Transverse colon (tissue), 4 donors: Measurements from ENCODE around the gene EYA2. TPM values are rescaled to one million over a fixed set of nuclear protein-coding genes. Genes with fewer than 3 reads are reported as not detected.

Experiments
- DNase-seq: peaks from one replicate; pipeline ENCODE4 v3.0.0-alpha.2; 2019
- H3K27ac ChIP-seq, 4 donors: fragments of 200-600 bp; sonication (generic); 2 replicates each; pipeline ENCODE4 v1.5.1; 2016 to 2018; ENCODE audit warnings: inconsistent platforms in 4 of 4
- H3K27me3 ChIP-seq: fragments of 200-600 bp; sonication (generic); 2 replicates; pipeline ENCODE4 v1.5.1; 2017; ENCODE audit warnings: inconsistent platforms
- H3K36me3 ChIP-seq, 4 donors: fragments of 200-600 bp; sonication (generic); 2 replicates each; pipeline ENCODE4 v1.5.1; 2017 to 2019; ENCODE audit warnings: inconsistent platforms in 4 of 4
- H3K4me1 ChIP-seq, 4 donors: fragments of 200-600 bp; sonication (generic); 2 replicates each; pipeline ENCODE4 v1.5.1; 2017 to 2020; ENCODE audit warnings: inconsistent platforms in 4 of 4
- H3K4me3 ChIP-seq, 4 donors: fragments of 200-600 bp; sonication (generic); 1 replicate in 1 of 4; 2 replicates in 3 of 4; pipeline versions ENCODE4 v1.5.1 to v1.6.1; 2017 to 2019; ENCODE audit warnings: inconsistent platforms in 4 of 4
- H3K9me3 ChIP-seq, 2 donors: fragments of 200-600 bp; sonication (generic); 2 replicates each; pipeline ENCODE4 v1.5.1; 2017 to 2019; ENCODE audit warnings: inconsistent platforms in 2 of 2
- CTCF ChIP-seq, 5 experiments: fragments of 200-600 bp in 3 of 5; fragments of 450-650 bp in 2 of 5; sonication (generic) in 3 of 5; IDR thresholded peaks; 1 replicate in 2 of 5; 2 replicates in 3 of 5; pipeline ENCODE4 v1.5.1; 2016 to 2017; ENCODE audit warnings: antibody characterized with exemption in 5 of 5, inconsistent platforms in 3 of 5, mild to moderate bottlenecking in 2 of 5, moderate library complexity in 1 of 5
- EP300 ChIP-seq: sonication (generic); formaldehyde crosslinking; IDR thresholded peaks from one replicate; pipeline ENCODE4 v1.6.1; 2017; ENCODE audit warnings: antibody characterized with exemption, low read depth
- POLR2A ChIP-seq: fragments of 450-650 bp; IDR thresholded peaks from one replicate; pipeline ENCODE4 v1.6.1; 2016; ENCODE audit warnings: antibody characterized with exemption, mild to moderate bottlenecking, moderate library complexity
- POLR2AphosphoS5 ChIP-seq, 3 donors: sonication (generic); formaldehyde crosslinking; IDR thresholded peaks; one replicate each; pipeline ENCODE4 v1.6.1; 2016; ENCODE audit warnings: antibody characterized with exemption in 3 of 3
- WGBS, 2 donors: methylation state at CpG; one replicate each; pipeline ENCODE4 v1.1.5; 2018; ENCODE audit warnings: low coverage in 1 of 2; 5-methylcytosine and 5-hydroxymethylcytosine counted together
- in situ Hi-C, 4 donors: fragments of 200-750 bp; cut with MboI; loops; one replicate each; pipeline versions ENCODE4 v1.15.0 to v1.15.1; 2017; ENCODE audit warnings: low sequenced_read_pairs in 3 of 4, low pct_ligation_motif_present in 1 of 4, low pct_unique_long_range_greater_than_20kb in 1 of 4
- intact Hi-C: fragments of 100-400 bp; cut with DNase I; formaldehyde crosslinking; loops from one replicate; pipeline ENCODE4 v1.15.1; 2023; ENCODE audit warnings: low total_unique reads
- total RNA-seq, 4 donors: library from RNA; depleted of rRNA; stranded (reverse); fragments of >200 nt; gene quantifications; one replicate each; pipeline ENCODE4 v1.1.0, GENCODE V29; 2016

Gene EYA2
- total RNA-seq, 4 donors from 2014 or later: 4.5 to 17.5 (median 10.9) TPM

DNA sequence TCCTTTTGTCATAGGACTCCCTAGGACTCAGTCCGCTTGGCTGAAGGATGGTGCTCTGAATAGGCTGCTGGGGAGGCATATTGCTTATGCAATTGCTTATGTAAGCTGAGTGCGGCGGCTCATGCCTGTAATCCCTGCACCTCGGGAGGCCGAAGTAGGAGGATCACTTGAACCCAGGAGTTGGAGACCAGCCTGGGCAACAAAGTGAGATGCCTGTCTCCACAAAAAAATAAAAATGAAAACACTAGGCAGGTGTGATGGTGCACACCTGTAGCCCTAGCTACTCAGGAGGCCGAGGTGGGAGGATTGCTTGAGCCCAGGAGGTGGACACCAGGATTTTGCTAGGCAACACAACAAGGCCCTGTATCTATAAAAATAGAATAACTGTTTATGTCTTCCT, 81.3 kb downstream of the EYA2 start:
- Histone ChIP-seq H3K9me3 (no peaks in the 10 kb centered on the region), H3K4me3 (no peak overlapping the region), H3K36me3 (no peaks in the 10 kb centered on the region), H3K27ac (no peak overlapping the region), H3K4me1 (no peaks in the 10 kb centered on the region), H3K27me3 (peaks cover 5% of the 10 kb centered on the region)
- no peak for TF ChIP-seq POLR2AphosphoS5 (IDR thresholded peaks at IDR 0.05)
- no peak for DNase-seq
- in situ Hi-C loops: no loop called here
- intact Hi-C loops: no loop called here
- 94% methylated on average over 6 of the region's 6 CpGs; no CpG with 5 or more reads in 1 of the 2 donors for WGBS, 2 donors

GRCh38 chr20:46977204-46977603, 82.6 kb downstream of the EYA2 start:
- no peak for TF ChIP-seq POLR2A
- no peak for TF ChIP-seq CTCF (IDR thresholded peaks at IDR 0.05)
- TF ChIP-seq EP300: no peak
- TF ChIP-seq POLR2AphosphoS5 (IDR thresholded peaks at IDR 0.05): no peak
- Histone ChIP-seq H3K4me3 (no peak overlapping the region), H3K27ac (no peak overlapping the region), H3K4me1 (no peaks in the 10 kb centered on the region), H3K27me3 (peaks cover 5% of the 10 kb centered on the region), H3K9me3 (no peaks in the 10 kb centered on the region), H3K36me3 (no peaks in the 10 kb centered on the region)
- DNase-seq: no peak
- in situ Hi-C loops (no loop called here), intact Hi-C loops (no loop called here)

DNA sequence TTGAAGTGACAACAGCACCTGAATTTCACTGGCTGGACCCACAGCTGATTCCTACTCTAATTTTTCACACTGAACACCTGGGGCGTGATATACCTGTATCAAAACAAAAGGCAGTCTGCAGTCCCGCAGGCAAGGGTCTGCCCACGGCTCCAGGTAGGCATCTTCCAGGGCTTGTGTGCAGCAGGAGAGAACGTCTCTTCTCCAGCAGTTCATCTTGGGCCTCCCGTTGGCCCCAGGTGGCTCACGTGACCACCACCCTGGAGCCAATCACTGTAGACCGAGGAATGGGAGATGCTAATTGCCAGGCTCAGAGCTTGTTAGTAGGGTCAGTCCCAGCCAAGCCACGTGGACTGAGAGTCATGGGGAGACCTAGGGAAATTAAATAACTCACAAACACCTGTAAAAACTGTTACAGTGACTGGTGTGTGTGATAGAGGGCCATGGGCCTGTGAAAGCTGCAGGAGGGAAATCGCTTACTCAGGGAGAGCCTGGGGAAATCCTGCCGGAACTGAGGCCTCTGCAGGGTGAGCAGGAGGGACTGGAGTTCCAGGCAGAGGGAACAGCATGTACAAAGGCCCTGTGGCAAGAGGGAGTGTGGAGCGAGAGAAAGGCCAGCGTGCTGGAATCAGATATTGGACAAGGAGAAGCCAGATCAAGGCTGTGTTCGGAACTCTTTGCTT, 83.4 kb downstream of the EYA2 start:
- Histone ChIP-seq H3K9me3 (peaks cover 3 to 7% of the 10 kb centered on the region in 2 donors), H3K27ac (no peak overlapping the region), H3K36me3 (no peaks in the 10 kb centered on the region), H3K27me3 (peaks cover 5% of the 10 kb centered on the region), H3K4me1 (no peaks in the 10 kb centered on the region), H3K4me3 (no peak overlapping the region)
- TF ChIP-seq CTCF (IDR thresholded peaks at IDR 0.05) (no peak), POLR2A (no peak), POLR2AphosphoS5 (IDR thresholded peaks at IDR 0.05) (no peak), EP300 (no peak)
- intact Hi-C loops (no loop called here), in situ Hi-C loops (no loop called here)
- DNase-seq: no peak
- WGBS, 2 donors: 88 to 96% methylated on average over 6 to 13 of the region's 13 CpGs

DNA sequence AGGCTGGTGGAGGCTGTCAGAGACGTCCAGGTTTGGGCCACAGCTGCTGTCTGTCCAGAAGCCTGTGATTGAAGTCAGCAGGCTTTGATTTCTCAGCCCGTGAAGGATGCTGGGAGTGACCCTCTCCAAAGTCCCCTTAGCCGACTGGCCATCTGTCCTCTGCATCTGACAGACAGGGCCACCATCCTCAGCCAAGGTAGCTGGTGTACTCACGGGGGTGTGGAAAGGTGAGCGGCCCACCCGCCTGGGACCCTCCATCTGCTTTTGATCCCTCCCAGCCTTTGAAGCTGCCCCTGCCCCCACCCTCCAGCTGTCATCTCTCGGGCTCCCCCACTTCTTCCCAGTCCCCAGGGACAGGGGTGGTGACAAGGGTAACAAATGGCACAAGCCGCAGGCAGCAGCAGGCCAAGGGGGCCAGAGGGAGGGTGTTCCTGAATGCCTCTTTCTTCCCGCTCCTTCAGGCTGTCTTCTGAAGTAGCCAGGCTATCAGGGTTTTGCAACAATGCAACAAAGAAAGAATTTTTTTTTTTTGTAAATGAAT, 84.4 kb downstream of the EYA2 start:
- H3K4me3 ChIP-seq: no peak overlapping the region
- 50 to 59% methylated on average over 2 to 9 of the region's 9 CpGs for WGBS, 2 donors
- in situ Hi-C loops (no loop called here), intact Hi-C loops (no loop called here)
- H3K4me1 ChIP-seq: no peaks in the 10 kb centered on the region
- H3K36me3 ChIP-seq: no peaks in the 10 kb centered on the region
- peaks cover 5% of the 10 kb centered on the region for H3K27me3 ChIP-seq
- TF ChIP-seq POLR2A: no peak
- TF ChIP-seq POLR2AphosphoS5 (IDR thresholded peaks at IDR 0.05): no peak
- H3K27ac ChIP-seq: no peak overlapping the region
- no peak for DNase-seq
- peaks cover 7 to 8% of the 10 kb centered on the region in 2 donors for H3K9me3 ChIP-seq

DNA sequence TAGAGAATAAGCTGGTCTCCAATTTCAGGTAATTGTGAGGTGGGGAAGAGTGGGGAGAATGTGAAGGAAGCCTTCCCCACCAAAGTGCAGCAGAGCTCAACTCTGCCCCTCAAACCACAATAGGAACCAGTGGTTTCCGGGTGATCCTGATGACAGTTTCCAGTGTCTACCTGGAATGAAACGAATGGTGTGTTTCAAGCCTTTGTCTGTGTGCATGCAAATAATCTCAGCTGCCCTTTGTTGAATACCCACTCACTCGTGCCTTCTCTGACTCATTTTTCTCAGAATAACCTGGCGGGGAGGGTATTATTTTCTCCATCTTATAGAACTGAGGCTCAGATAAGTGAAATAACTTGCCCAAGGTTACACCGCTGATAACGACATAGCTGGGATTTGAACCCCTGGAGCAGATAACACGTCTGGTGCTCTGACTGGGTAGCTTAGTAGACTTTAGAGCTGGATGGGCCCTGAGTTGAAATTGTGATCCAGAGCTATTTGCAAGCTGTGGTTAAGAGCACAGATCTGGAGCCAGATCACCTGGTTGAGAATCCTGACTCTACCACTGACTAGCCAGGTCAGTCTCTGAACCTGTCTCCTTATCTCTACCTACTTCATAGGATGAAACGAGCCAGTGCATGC, 85.1 kb downstream of the EYA2 start:
- peaks cover 5% of the 10 kb centered on the region for H3K27me3 ChIP-seq
- H3K4me3 ChIP-seq: no peak overlapping the region
- TF ChIP-seq POLR2A (no peak), CTCF (IDR thresholded peaks at IDR 0.05) (no peak), POLR2AphosphoS5 (IDR thresholded peaks at IDR 0.05) (no peak), EP300 (no peak)
- no peak overlapping the region for H3K27ac ChIP-seq
- no peaks in the 10 kb centered on the region for H3K4me1 ChIP-seq
- intact Hi-C loops (no loop called here), in situ Hi-C loops (no loop called here)
- no peaks in the 10 kb centered on the region for H3K36me3 ChIP-seq
- no peak for DNase-seq
- H3K9me3 ChIP-seq: peaks cover 7 to 8% of the 10 kb centered on the region in 2 donors
- WGBS, 2 donors: 76 to 85% methylated on average over 6 to 8 of the region's 8 CpGs
